ENCODE results near the gene CALML4.
A peak's percentile ranks its signal among the peaks of the same experiment; 100 is the strongest.

Gene CALML4

DNA sequence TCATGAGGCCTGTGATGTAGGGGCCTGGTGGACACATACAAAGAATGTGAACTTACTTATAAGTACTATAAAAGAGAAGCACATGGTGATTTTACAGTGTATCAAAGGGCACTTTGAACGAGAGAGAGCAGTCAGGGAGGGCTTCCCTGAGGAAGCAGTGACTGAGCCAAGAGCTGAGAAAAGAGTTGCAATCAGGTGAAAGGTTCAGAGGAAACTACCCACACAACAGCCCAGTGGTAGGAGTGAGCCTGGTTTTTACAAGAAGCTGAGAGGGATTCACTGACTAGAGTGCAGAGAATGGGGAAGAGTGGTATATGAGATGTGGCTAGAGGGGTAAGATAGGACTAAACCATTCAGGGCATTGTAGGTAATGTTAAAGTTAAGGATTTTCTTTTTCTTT, 57.1 kb downstream of the CALML4 start:
- Mint-ChIP-seq H3K36me3 (peaks cover 37% of the 10 kb centered on the region), H3K9me3 (no peaks in the 10 kb centered on the region)

DNA sequence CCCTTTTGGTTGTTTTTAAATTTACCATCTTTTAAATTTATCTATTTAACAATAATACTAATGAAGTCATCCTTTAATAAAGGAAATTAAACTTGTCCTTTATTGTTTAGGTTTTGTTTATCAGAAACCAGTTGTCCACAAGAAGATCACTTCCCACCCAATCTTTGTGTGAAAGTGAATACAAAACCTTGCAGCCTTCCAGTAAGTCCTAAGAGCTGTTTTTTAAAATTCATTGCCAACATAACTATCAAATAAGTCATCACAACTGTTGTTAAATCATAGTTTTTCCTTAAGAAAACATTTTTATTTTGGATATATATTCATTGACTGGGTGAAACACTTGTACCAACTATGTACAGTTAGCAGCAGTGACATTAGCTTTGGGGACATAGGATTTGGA, 59.4 kb downstream of the CALML4 start:
- no peak for DNase-seq
- Mint-ChIP-seq H3K27ac (no peak overlapping the region), H3K4me1 (peaks cover 4% of the 10 kb centered on the region), H3K4me3 (no peak overlapping the region), H3K36me3 (peaks cover 31% of the 10 kb centered on the region), H3K9me3 (no peaks in the 10 kb centered on the region), H3K27me3 (no peaks in the 10 kb centered on the region)
- CTCF ChIA-PET: no interaction called here

More for the DNA sequence above, 57.1 kb downstream of the CALML4 start:
- H3K27me3 Mint-ChIP-seq: no peaks in the 10 kb centered on the region
- no peak overlapping the region for H3K27ac Mint-ChIP-seq
- peaks cover 4% of the 10 kb centered on the region for H3K4me1 Mint-ChIP-seq
- DNase-seq: no peak
- CTCF ChIA-PET: interaction anchor here (1.4 kb wide), 1 partner anchor 284 kb away, joined by 3 read pairs; no protein-coding TSS in a partner anchor
- H3K4me3 Mint-ChIP-seq: no peak overlapping the region

DNA sequence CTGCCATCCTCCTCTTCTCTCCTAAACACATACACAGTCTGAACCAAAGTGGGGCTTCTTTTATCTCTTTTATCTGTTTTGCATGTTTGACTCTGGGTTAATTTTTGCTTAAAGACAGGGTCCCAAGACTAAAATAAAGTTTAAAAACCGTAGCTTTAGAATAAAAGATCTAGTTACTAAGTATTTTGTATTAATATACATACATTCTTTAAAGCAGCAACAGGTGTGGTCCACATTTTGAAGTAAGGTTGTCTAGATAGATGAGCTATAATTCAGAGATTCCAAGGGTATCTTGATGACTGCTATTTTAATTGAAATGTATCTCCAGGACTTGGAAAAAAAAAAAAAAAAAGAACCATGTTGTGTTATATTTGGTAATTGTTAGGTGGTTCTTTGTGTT, 61.3 kb downstream of the CALML4 start:
- H3K9me3 Mint-ChIP-seq: no peaks in the 10 kb centered on the region
- no peak overlapping the region for H3K4me3 Mint-ChIP-seq
- CTCF ChIA-PET: no interaction called here
- H3K27me3 Mint-ChIP-seq: no peaks in the 10 kb centered on the region
- peaks cover 2% of the 10 kb centered on the region for H3K4me1 Mint-ChIP-seq
- no peak for DNase-seq
- H3K36me3 Mint-ChIP-seq: peaks cover 30% of the 10 kb centered on the region
- peak overlapping the region; percentile 66 for H3K27ac Mint-ChIP-seq

- no peaks in the 10 kb centered on the region for H3K4me1 Mint-ChIP-seq
These were observed 62.0 kb downstream of the CALML4 start for GRCh38 chr15:68143129-68143528.

More at GRCh38 chr15:68143129-68143528, 62.0 kb downstream of the CALML4 start:
- Mint-ChIP-seq H3K9me3 (no peaks in the 10 kb centered on the region), H3K4me3 (no peak overlapping the region), H3K27me3 (no peaks in the 10 kb centered on the region), H3K36me3 (peaks cover 30% of the 10 kb centered on the region), H3K27ac (no peak overlapping the region)
- CTCF ChIA-PET: no interaction called here
- DNase-seq: no peak
